ENCODE data around the gene SIPA1L3.

- TF ChIP-seq CTCF (IDR thresholded peaks at IDR 0.05): no peak
- TF ChIP-seq POLR2A (IDR thresholded peaks at IDR 0.05): no peak
These were observed 261.6 kb downstream of the SIPA1L3 start for GRCh38 chr19:38168637-38169036.

All from heart left ventricle (tissue), 13 donors.